Measurements from ENCODE around the gene ARL11.
"Not testable (repeated sequence)": the region's sequence is repeated elsewhere in the genome, so short reads cannot be mapped to it uniquely, and the experiment has no call there.

DNA sequence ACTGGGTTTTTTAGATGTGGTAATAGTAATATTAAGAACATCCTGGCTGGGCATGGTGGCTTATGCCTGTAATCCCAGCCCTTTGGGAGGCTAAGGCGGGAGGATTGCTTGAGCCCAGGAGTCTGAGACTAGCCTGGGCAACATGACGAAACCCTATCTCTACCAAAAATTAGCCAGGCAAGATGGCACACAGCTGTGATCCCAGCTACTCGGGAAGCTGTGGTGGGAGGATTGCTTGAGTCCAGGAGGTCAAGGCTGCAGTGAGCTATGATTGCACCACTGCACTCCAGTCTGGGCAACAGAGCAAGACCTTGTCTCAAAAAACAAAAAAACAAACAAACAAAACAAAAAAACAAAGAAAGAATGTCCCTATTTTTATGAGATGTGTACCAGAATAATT, 37.6 kb upstream of the ARL11 start:
- TF ChIP-seq EZH2 (IDR thresholded peaks at IDR 0.05; ENCODE audit: insufficient read depth, poor library complexity, severe bottlenecking); EZH2phosphoT487 (IDR thresholded peaks at IDR 0.05; ENCODE audit: insufficient read depth, low read depth): not testable (repeated sequence)

Data from GM23248 (cell line).